ENCODE results near the gene PCSK6. TPM values are rescaled to one million over a fixed set of nuclear protein-coding genes. Genes with fewer than 3 reads are reported as not detected.
"Not testable (repeated sequence)": the region's sequence is repeated elsewhere in the genome, so short reads cannot be mapped to it uniquely, and the experiment has no call there.

The PCSK6 gene
- total RNA-seq, 1 donor from 2014 or later = 1.3 TPM

DNA sequence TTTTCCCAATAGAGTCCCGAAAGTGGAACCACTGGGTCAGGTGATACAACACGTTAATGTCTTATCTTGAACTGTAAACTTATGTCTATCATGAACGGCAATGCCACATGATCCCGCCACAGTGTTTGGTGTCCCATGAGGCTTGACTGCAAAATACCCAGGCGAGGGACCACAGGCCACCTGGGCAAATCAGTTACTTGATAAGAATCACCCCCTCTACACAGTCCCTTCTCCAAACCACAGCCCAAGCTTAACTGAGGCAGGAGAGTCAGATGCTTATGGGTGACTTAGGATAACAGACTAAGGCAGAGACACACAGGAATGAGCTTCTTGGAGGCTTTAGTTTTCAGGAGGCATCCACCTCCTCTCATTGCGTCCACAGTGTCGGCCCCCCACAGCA is 151.5 kb downstream of the PCSK6 start:
- H3K27me3 ChIP-seq (ENCODE audit: insufficient read depth, low read length) = no peaks in the 10 kb centered on the region
- no peaks in the 10 kb centered on the region for H4K20me1 ChIP-seq (ENCODE audit: insufficient read depth, low read length)
- peaks cover 2% of the 10 kb centered on the region for H3K27me3 Mint-ChIP-seq (ENCODE audit: low read depth, unreplicated experiment)
- H3K36me3 ChIP-seq (ENCODE audit: insufficient read depth, low read length) = no peaks in the 10 kb centered on the region
- no peak for DNase-seq (ENCODE audit: low read depth)
- no peak for FAIRE-seq
- H3K9me3 Mint-ChIP-seq (ENCODE audit: unreplicated experiment) = peaks cover 4% of the 10 kb centered on the region
- no peak overlapping the region for H3K9ac ChIP-seq (ENCODE audit: low read length)
- no peak overlapping the region for H3K4me3 Mint-ChIP-seq (ENCODE audit: unreplicated experiment)
- H3K36me3 Mint-ChIP-seq (ENCODE audit: low read depth, unreplicated experiment) = no peaks in the 10 kb centered on the region
- H3K9me3 ChIP-seq (ENCODE audit: insufficient read depth, low read depth, low read length) = peaks cover 3% of the 10 kb centered on the region
- H3K4me3 ChIP-seq (ENCODE audit: insufficient read depth, low read depth, low read length) = no peak overlapping the region
- TF ChIP-seq, protein P1, sequence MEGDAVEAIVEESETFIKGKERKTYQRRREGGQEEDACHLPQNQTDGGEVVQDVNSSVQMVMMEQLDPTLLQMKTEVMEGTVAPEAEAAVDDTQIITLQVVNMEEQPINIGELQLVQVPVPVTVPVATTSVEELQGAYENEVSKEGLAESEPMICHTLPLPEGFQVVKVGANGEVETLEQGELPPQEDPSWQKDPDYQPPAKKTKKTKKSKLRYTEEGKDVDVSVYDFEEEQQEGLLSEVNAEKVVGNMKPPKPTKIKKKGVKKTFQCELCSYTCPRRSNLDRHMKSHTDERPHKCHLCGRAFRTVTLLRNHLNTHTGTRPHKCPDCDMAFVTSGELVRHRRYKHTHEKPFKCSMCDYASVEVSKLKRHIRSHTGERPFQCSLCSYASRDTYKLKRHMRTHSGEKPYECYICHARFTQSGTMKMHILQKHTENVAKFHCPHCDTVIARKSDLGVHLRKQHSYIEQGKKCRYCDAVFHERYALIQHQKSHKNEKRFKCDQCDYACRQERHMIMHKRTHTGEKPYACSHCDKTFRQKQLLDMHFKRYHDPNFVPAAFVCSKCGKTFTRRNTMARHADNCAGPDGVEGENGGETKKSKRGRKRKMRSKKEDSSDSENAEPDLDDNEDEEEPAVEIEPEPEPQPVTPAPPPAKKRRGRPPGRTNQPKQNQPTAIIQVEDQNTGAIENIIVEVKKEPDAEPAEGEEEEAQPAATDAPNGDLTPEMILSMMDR (IDR thresholded peaks at IDR 0.05; ENCODE audit: insufficient read depth, low read depth, low read length) = no peak
- no peak for TF ChIP-seq EZH2 (IDR thresholded peaks at IDR 0.05; ENCODE audit: insufficient read depth, low read length)
- no peak overlapping the region for H3K27ac Mint-ChIP-seq (ENCODE audit: unreplicated experiment)
- no peak overlapping the region for H3K4me2 ChIP-seq (ENCODE audit: low read length)
- H3K79me2 ChIP-seq (ENCODE audit: insufficient read depth, low read length) = no peaks in the 10 kb centered on the region
- H3K4me1 ChIP-seq (ENCODE audit: insufficient read depth, low read length) = no peaks in the 10 kb centered on the region
- no peak overlapping the region for H3K27ac ChIP-seq (ENCODE audit: low read depth, low read length)
- H3K4me1 Mint-ChIP-seq (ENCODE audit: low read depth, unreplicated experiment) = no peaks in the 10 kb centered on the region
- H2AFZ ChIP-seq (ENCODE audit: low read depth, low read length) = no peak overlapping the region

DNA sequence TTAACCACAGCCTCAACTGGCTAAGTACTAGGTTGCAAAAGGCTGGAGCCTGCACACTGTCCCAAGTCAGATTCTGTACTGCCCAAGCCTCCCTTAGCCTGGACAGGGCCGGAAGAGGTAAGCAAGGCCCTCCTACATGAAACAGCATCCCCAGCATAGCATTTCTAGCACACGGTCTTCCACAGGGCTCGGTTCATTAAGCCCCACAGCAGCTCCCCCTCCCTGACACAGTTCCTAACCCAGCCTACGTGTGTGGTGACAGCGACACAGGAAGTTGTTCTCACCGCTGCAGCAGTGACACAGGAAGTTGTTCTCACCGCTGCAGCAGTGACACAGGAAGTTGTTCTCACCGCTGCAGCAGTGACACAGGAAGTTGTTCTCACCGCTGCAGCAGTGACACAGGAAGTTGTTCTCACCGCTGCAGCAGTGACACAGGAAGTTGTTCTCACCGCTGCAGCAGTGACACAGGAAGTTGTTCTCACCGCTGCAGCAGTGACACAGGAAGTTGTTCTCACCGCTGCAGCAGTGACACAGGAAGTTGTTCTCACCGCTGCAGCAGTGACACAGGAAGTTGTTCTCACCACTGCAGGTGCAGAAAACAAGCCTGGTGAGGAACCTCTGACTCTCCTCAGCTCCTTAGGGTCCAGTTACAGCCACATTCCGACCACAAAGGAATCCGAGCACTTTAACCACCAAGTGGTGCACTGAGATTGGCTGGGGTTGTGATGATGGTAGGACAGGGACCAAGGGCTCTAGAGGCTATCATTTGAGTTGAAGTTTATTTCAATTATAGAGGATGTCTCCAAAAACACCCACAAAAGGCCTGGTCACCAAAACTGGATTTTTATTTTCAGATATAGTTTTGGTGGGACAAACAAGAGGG is 155.4 kb downstream of the PCSK6 start:
- H3K9ac ChIP-seq (ENCODE audit: low read length); H3K9me3 ChIP-seq (ENCODE audit: insufficient read depth, low read depth, low read length); H3K27ac Mint-ChIP-seq (ENCODE audit: unreplicated experiment); H3K4me3 ChIP-seq (ENCODE audit: insufficient read depth, low read depth, low read length); H3K36me3 Mint-ChIP-seq (ENCODE audit: low read depth, unreplicated experiment); H3K27ac ChIP-seq (ENCODE audit: low read depth, low read length); H2AFZ ChIP-seq (ENCODE audit: low read depth, low read length); H3K9me3 Mint-ChIP-seq (ENCODE audit: unreplicated experiment); H4K20me1 ChIP-seq (ENCODE audit: insufficient read depth, low read length); H3K4me1 Mint-ChIP-seq (ENCODE audit: low read depth, unreplicated experiment); H3K36me3 ChIP-seq (ENCODE audit: insufficient read depth, low read length); H3K4me2 ChIP-seq (ENCODE audit: low read length); H3K27me3 ChIP-seq (ENCODE audit: insufficient read depth, low read length); FAIRE-seq; H3K79me2 ChIP-seq (ENCODE audit: insufficient read depth, low read length); H3K4me1 ChIP-seq (ENCODE audit: insufficient read depth, low read length); DNase-seq (ENCODE audit: low read depth); H3K4me3 Mint-ChIP-seq (ENCODE audit: unreplicated experiment): not testable (repeated sequence)
- peaks cover 31% of the 10 kb centered on the region for H3K27me3 Mint-ChIP-seq (ENCODE audit: low read depth, unreplicated experiment)

DNA sequence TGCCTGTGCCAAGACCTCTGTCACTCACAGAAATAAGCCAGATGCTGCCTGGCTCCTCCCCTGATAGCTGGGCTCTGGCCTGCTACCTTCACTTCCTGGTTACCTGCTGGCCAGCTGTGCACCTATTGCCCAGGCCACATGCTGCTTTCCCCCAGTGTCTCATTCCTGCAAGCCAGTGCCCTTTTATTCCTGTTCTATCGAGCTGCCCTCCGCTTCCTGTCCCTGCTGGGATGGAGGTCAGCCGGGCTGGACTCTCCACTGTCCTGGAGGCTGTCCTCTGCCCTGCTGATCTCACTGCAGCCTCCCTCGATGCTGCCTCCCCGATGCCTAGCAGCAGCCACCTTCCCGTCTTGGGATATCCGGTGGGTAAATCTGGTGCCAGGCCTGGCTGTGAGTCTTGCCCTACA is 157.4 kb downstream of the PCSK6 start:
- H3K27me3 Mint-ChIP-seq (ENCODE audit: low read depth, unreplicated experiment) = peaks cover 44% of the 10 kb centered on the region
- Histone ChIP-seq H2AFZ (ENCODE audit: low read depth, low read length) (no peak overlapping the region), H3K4me3 (ENCODE audit: insufficient read depth, low read depth, low read length) (no peak overlapping the region), H3K9ac (ENCODE audit: low read length) (no peak overlapping the region), H4K20me1 (ENCODE audit: insufficient read depth, low read length) (no peaks in the 10 kb centered on the region), H3K27ac (ENCODE audit: low read depth, low read length) (no peak overlapping the region), H3K36me3 (ENCODE audit: insufficient read depth, low read length) (no peaks in the 10 kb centered on the region), H3K27me3 (ENCODE audit: insufficient read depth, low read length) (no peaks in the 10 kb centered on the region), H3K9me3 (ENCODE audit: insufficient read depth, low read depth, low read length) (peaks cover 3% of the 10 kb centered on the region), H3K4me1 (ENCODE audit: insufficient read depth, low read length) (no peaks in the 10 kb centered on the region), H3K79me2 (ENCODE audit: insufficient read depth, low read length) (no peaks in the 10 kb centered on the region), H3K4me2 (ENCODE audit: low read length) (no peak overlapping the region)
- peaks cover 7% of the 10 kb centered on the region for H3K9me3 Mint-ChIP-seq (ENCODE audit: unreplicated experiment)
- H3K4me1 Mint-ChIP-seq (ENCODE audit: low read depth, unreplicated experiment) = no peaks in the 10 kb centered on the region
- no peak overlapping the region for H3K27ac Mint-ChIP-seq (ENCODE audit: unreplicated experiment)
- FAIRE-seq = no peak
- H3K4me3 Mint-ChIP-seq (ENCODE audit: unreplicated experiment) = no peak overlapping the region
- peaks cover 2% of the 10 kb centered on the region for H3K36me3 Mint-ChIP-seq (ENCODE audit: low read depth, unreplicated experiment)
- no peak for TF ChIP-seq EZH2 (IDR thresholded peaks at IDR 0.05; ENCODE audit: insufficient read depth, low read length)
- TF ChIP-seq, protein P1 (IDR thresholded peaks at IDR 0.05; ENCODE audit: insufficient read depth, low read depth, low read length) = no peak
- no peak for DNase-seq (ENCODE audit: low read depth)
